NCI-H1105 treated with DMSO at 0.1 percent for 48 hours (cell line): Measurements from ENCODE around the gene FXYD5.
"Not testable (repeated sequence)": the region's sequence is repeated elsewhere in the genome, so short reads cannot be mapped to it uniquely, and the experiment has no call there.

Source experiments
- DNase-seq: peaks from one replicate; lab custom pipeline; 2025; lab: John Stamatoyannopoulos, UW

FXYD5 gene

DNA sequence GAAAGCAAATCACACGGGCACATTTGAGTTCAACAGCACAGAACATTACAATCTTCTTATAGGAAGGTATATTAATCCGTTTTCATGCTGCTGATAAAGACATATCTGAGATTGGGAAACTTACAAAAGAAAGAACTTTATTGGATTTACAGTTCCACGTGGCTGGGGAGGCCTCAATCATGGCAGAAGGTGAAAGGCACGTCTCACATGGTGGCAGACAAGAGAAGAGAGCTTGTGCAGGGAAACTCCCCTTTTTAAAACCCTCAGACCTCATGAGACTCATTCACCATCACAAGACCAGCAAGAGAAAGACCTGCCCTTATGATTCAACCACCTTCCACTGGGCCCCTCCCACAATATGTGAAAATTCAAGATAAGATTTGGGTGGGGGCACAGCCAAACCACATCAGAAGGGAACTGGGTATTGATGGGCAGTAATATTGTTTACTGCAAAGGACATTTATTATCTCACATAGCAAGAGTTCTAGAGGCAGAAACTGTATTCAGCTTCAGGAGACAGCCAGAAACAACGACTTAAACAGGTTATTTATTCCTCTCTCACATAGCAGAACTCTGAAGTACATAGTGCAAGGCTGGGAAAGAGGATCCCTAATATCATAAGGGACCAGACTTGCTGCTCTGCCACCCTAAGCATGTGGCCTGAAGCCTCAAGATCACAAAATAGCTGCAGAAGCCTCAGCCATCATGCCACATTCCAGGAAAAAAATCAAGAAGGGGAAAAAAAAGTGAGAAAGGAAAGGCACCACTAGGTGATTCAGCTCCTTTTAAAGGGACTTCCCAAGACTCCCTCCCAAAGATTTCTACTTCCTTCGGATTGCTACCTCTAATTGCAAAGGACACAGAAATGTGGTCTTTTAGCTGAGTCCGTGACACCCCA lies 23.1 kb downstream of the FXYD5 start:
- DNase-seq: no peak

GRCh38 chr19:35178701-35179100 lies 24.2 kb downstream of the FXYD5 start:
- DNase-seq: no peak

DNA sequence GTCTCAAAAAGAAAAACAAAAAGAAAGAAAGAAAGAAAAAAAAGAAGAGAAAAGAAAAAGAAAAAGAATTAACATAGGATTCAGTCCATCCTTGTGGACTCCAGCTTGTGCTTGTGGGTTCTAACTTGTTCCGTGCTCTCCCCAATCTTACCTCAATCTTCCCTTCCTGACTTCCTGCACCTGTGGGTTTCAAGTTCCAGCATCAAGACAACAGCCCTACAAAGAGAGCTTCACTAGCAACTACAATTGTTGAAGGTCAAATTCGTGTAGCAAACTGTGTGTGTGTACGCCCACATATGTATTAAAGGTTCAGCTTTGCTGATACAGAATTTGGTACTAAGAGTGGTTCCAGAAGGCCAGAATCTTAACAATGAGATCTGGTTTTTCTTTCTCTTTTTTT lies 25.3 kb downstream of the FXYD5 start:
- no peak for DNase-seq

DNA sequence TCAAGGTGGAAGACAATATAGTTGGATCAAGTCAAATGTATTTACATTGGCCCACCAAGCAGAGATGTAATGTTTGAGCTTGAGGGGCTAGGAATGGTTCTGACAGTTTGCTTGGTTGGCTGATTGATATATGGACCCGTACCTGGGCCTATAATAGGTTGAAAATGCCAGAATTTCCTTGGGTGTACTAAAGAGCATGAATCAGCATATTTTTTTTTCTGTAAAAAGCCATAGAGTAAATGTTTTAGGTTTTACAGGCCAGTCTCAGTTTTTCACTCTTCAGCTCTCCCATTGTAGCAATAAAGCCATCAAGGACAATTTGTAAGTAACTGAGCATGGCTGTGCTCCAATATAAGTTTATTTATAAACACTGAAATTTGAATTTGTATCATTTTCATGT lies 26.9 kb downstream of the FXYD5 start:
- DNase-seq: no peak

DNA sequence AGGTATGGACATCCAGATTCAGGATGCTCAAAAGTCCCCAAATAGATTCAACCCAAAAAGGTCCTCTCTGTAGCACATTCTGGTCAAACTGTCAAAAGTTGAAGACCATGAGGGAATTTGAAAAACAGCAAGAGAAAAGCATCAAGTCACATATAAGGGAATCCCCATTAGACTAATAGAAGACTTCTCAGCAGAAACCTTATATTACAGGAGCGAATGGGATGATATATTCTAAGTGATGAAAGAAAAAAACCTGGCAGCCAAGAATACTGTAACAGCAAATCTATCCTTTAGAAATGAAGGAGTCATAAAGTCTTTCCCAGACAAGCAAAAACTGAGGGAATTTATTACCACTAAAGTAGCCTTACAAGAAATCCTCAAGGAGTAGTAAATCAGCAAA lies 29.7 kb downstream of the FXYD5 start:
- no peak for DNase-seq

DNA sequence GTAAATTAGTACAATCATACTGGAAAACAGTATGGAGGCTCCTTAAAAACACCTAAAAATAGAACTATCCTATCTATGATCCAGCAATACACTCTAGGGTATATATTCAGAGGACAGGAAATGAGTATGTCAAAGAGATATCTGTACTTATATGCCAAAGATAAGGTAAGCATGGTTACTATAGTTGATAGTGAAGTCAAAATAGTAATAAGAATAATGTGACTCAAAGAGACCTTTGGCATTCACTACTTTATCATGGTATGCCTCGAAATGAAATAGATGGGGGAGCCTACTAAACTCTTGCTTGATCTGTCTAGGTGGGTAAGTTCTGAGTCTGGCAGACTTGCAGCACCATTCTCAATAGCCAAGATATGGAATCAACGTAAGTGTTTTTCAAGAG lies 30.3 kb downstream of the FXYD5 start:
- no peak for DNase-seq

- DNase-seq: no peak
These were observed 39.8 kb downstream of the FXYD5 start for GRCh38 chr19:35194012-35194984.

- no peak for DNase-seq
These were observed 41.3 kb downstream of the FXYD5 start for GRCh38 chr19:35195830-35196229.

DNA sequence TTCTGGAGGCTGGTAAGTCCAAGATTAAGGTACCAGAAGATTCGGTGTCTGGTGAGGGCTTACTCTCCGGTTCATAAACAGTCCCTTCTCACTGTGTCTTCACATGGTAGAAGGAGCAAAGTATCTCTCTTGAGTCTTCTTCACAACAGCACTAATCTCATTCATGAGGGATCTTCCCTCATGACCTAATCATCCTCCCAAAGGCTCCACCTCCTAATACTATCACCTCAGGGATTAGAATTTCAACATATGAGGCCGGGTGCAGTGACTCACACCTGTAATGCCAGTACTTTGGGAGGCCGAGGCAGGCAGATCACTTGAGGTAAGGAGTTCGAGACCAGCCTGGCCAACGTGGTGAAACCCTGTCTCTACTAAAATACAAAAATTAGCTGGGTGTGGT lies 42.3 kb downstream of the FXYD5 start:
- DNase-seq: not testable (repeated sequence)

GRCh38 chr19:35199481-35199880 lies 44.9 kb downstream of the FXYD5 start:
- no peak for DNase-seq

GRCh38 chr19:35202722-35203688 lies 48.5 kb downstream of the FXYD5 start:
- DNase-seq: no peak

- DNase-seq: no peak
These were observed 50.5 kb downstream of the FXYD5 start for GRCh38 chr19:35204799-35205732.

GRCh38 chr19:35205733-35206323 lies 51.3 kb downstream of the FXYD5 start:
- no peak for DNase-seq

DNA sequence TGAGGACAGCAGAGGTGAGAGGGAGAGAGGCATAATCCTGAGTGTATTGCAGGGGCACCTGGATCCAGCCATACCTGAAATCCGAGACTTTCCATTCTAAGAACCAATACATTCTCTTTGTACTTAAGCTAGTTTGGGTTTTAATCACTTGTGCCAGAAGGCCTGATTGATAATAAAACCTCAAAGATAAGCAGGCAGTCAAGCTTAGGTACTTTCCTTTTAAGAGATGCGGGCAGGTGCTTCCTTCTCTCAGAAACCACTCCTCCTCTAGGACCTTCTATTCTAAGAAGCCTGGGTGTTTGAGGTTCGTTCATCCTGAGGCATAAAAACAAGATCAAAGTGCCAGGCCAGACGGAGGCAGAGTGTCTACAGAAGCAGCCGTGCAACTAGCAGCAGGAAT lies 51.8 kb downstream of the FXYD5 start:
- DNase-seq: no peak

DNA sequence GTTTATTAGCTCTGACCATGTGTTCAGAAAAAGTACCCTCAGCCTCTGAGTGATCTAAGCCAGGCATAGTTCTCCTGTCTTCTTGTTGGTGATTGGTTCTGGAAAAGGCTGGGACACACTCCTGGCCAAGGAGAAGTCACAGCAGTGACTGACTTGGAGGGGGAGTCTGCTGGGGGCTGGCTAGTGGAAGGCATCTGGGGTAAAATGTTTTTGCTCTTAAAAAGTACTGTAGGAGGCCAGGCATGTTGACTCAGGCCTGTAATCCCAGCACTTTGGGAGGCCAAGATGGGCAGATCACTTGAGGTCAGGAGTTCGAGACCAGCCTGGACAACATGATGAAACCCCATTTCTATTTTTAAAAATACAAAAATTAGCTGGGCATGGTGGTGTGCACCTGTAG lies 52.3 kb downstream of the FXYD5 start:
- DNase-seq: no peak

DNA sequence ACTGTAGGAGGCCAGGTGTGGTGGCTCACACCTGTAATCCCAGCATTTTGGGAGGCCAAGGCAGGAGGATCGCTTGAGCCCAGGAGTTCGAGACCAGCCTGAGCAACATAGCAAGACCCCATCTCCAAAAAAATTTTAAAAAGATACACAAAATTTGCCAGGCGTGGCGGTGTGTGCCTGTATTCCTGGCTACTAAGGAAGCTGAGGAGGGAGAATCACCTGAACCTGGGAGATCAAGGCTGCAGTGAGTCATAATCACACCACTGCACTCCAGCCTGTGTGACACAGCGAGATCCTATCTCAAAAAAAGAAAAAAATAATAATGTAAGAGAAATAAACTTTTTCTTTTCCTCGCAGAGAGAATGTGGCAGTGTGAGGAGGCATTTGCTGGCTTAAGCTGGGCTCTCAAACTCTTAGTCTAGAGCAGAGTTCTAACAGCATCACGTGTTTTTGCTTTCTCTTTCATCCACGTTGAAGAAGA lies 52.9 kb downstream of the FXYD5 start:
- no peak for DNase-seq

DNA sequence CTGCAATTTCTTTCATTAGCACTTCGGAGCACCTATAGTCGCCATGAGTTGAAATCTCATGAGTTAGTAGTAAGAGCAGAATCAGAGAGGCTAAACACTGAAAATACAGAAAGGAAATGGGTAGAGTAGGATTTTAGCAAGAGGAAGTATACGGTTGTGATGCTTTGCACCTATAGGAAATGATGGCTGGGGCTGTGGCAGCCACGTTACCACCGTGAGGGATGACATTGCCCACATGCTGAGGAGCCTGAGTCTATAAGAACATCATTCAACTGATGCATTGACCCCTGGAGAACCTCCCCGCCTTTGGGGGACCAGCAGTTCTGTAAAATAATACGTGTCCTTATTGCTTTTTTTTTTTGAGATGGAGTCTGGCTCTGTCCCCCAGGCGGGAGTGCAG lies 53.6 kb downstream of the FXYD5 start:
- DNase-seq: no peak

GRCh38 chr19:35209646-35210045 lies 55.1 kb downstream of the FXYD5 start:
- DNase-seq: no peak

GRCh38 chr19:35211545-35212230 lies 57.2 kb downstream of the FXYD5 start:
- DNase-seq: no peak
